Fibroblast of lung (primary cell): ENCODE data around the gene GBX2.

ENCODE experiments used
- CTCF ChIP-seq, 2 donors: IDR thresholded peaks in 1 of 2; conservative IDR thresholded peaks in 1 of 2; 1 replicate in 1 of 2; 2 replicates in 1 of 2; pipeline ENCODE4 v1.5.1; 2011 to 2012; ENCODE audit warnings: low read length in 2 of 2, control low read depth in 1 of 2, inconsistent platforms in 1 of 2, low read depth in 1 of 2, mild to moderate bottlenecking in 1 of 2
- EZH2 ChIP-seq: IDR thresholded peaks from 2 replicates; pipeline ENCODE4 v1.5.1; 2012; ENCODE audit warnings: low read length, control low read depth, mild to moderate bottlenecking; ENCODE audit errors: missing control alignments

DNA sequence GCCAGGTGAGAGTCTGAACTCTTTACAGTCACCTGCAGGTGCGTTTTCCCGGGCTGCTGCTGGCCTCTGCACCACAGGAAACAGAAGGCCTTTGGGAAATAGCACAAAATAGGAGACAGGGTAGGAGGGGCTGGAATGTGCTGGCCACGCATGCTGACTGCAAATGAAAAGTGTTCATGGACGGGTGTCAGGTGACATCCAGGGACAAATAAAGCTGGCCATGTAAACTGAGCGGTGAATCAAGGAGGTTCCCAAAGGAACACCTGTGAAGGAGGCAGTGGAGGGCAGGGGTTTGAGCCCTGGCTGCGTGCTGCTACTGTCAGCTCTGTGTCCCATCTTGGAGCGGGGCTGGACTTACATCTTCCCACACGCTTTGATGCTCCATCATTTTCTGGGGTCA is 42.4 kb upstream of the GBX2 start:
- TF ChIP-seq CTCF (conservative IDR thresholded peaks at IDR 0.05 in 1 of 2, IDR thresholded peaks at IDR 0.05 in 1 of 2; ENCODE audit: low read depth in 1 of 2, low read length in 2 of 2), result no peak
- no peak for TF ChIP-seq EZH2
